Measurements from ENCODE around the gene PCDHA6. TPM values are rescaled to one million over a fixed set of nuclear protein-coding genes. Genes with fewer than 3 reads are reported as not detected.
A peak's percentile ranks its signal among the peaks of the same experiment; 100 is the strongest.
"Not testable (repeated sequence)": the region's sequence is repeated elsewhere in the genome, so short reads cannot be mapped to it uniquely, and the experiment has no call there.

The PCDHA6 gene
- total RNA-seq, 2 donors from 2014 or later: 0.09 to 0.21 TPM

DNA sequence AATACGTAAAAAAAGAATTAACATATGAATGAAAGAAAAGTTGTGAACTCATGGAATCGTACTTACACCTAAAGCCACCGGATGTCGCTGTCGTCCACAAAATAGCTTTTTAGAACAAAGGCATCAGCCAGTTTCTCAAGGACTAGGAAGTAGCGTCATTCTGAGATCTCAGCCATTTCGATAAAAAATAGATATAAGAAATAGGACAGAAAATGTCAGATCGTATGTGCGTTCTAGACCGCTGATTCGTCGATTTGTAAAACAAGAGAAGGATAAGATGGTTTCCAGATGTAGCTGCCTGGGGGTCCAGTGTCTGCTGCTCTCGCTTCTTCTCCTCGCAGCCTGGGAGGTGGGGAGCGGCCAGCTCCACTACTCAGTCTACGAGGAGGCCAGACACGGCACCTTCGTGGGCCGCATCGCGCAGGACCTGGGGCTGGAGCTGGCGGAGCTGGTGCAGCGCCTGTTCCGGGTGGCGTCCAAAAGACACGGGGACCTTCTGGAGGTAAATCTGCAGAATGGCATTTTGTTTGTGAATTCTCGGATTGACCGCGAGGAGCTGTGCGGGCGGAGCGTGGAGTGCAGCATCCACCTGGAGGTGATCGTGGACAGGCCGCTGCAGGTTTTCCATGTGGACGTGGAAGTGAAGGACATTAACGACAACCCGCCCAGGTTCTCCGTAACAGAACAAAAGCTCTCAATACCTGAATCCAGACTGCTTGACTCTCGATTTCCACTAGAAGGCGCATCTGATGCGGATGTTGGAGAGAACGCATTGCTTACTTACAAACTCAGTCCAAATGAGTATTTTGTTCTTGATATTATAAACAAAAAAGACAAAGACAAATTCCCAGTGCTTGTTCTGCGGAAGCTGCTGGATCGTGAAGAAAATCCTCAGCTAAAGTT, 28.3 kb downstream of the PCDHA6 start, which contains the start of gene PCDHA10:
Gene PCDHA10, plus strand, starts transcription at position 126 of the 903 bp plus-strand sequence. Its CDS starts 152 bp downstream, at position 278.
- intact Hi-C loops (cut with DNase I): loop anchor here in 1 of 2 donors (10.0 kb wide), 1 partner anchor 189 kb away; no protein-coding TSS in a partner anchor
- no peak for DNase-seq
- ATAC-seq: no peak

DNA sequence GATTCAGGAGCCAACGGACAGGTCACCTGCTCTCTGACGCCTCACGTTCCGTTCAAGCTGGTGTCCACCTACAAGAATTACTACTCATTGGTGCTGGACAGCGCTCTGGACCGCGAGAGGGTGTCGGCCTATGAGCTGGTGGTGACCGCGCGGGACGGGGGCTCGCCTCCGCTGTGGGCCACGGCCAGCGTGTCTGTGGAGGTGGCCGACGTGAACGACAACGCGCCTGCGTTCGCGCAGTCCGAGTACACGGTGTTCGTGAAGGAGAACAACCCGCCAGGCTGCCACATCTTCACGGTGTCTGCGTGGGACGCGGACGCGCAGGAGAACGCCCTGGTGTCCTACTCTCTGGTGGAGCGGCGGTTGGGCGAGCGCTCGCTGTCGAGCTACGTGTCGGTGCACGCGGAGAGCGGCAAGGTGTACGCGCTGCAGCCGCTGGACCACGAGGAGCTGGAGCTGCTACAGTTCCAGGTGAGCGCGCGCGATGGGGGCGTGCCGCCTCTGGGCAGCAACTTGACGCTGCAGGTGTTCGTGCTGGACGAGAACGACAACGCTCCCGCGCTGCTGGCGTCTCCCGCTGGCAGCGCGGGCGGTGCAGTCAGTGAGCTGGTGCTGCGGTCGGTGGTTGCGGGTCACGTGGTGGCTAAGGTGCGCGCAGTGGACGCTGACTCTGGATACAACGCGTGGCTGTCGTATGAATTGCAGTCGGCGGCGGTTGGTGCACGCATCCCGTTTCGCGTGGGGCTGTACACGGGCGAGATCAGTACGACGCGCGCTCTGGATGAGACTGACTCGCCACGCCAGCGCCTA, 29.6 kb downstream of the PCDHA6 start:
- DNase-seq (no peak), ATAC-seq (no peak)
- intact Hi-C loops (cut with DNase I): loop anchor here in 1 of 2 donors (10.0 kb wide), 1 partner anchor 187 kb away; no protein-coding TSS in a partner anchor

DNA sequence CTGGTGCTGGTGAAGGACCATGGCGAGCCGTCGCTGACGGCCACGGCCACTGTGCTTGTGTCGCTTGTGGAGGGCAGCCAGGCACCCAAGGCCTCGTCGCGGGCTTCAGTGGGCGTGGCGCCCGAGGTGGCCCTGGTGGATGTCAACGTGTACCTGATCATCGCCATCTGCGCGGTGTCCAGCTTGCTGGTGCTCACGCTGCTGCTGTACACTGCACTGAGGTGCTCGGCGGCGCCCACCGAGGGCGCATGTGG, 30.2 kb downstream of the PCDHA6 start:
- ATAC-seq: no peak
- intact Hi-C loops (cut with DNase I): loop anchor here in 1 of 2 donors (10.0 kb wide), 1 partner anchor 187 kb away; no protein-coding TSS in a partner anchor

DNA sequence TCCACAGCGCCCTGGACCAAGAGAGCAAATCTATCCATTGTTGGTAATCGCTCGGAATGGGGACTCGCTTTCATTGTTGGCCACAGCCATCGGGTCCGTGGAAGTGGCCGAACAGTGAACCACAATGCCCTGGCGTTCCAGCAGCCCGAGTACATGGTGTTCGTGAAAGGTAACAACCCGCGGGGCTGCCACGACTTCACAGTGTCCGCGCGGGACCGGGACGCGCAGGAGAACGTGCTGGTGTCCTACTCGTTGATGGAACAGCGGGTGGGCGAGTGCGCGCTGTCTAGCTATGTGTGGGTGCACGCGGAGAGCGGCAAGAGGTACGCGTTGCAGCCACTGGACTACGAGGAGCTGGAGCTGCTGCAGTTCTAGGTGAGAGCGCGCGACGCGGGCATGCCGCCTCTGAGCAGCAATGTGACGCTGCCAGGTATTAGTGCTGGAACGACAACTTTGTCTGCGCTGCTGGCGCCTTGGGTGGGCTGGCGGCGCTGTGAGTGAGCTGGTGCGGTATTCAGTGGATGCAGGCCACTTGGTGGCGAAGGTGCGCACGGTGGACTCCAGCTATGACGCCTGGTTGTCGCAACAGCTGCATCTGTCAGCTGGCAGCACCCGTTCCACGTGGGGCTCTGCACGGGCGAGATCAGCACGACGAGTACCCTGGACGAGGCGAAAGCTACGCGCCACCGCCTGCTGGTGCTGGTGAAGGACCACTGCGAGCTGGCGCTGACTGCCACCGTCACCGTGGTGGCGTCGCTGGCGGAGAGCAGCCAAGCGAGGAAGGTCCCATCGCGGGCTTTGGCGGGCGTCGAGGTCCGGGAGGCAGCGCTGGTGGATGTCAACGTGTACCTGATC, 34.9 kb downstream of the PCDHA6 start:
- ATAC-seq: no peak
- intact Hi-C loops (cut with DNase I): no loop called here
- DNase-seq: no peak

More for the DNA sequence above, 30.2 kb downstream of the PCDHA6 start:
- no peak for DNase-seq

DNA sequence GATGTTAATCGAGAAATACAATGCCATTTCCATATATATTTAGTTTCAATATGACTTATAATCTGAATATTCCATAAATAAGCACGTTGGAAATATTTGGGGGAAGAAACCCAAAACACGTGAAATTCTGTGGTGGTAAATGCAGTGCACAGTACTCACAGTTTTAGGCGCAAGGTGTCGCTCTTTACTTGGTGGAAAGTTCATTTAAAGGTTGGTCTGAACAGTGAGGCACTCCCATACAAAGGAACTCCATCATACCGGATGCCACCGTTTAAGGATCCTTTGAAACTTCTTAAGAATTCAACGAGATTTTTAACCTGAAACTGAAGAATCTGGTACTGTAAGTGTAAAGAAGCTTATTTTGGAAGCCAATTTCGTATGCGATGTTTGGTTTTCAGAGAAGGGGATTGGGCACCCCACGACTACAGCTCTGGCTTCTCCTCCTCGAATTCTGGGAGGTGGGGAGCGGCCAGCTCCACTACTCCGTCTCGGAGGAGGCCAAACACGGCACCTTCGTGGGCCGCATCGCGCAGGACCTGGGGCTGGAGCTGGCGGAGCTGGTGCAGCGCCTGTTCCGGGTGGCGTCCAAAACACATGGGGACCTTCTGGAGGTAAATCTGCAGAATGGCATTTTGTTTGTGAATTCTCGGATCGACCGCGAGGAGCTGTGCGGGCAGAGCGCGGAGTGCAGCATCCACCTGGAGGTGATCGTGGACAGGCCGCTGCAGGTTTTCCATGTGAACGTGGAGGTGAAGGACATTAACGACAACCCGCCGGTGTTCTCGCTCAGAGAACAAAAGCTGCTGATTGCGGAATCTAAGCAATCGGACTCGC, 41.2 kb downstream of the PCDHA6 start, which contains the start of gene PCDHA11:
Gene PCDHA11, plus strand, starts transcription at position 237 of the 834 bp plus-strand sequence. Its CDS starts 147 bp downstream, at position 384.
- peak in 1 of 2 donors; percentile 53 for ATAC-seq
- intact Hi-C loops (cut with DNase I): no loop called here
- no peak for DNase-seq

DNA sequence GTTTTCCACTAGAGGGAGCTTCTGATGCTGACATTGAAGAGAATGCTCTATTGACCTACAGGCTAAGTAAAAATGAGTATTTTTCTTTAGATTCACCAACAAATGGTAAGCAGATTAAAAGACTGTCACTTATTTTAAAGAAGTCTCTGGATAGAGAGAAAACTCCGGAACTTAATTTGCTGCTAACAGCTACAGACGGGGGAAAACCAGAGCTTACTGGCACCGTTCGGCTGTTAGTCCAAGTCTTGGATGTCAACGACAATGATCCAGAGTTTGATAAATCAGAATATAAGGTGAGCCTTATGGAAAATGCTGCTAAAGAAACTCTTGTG, 41.8 kb downstream of the PCDHA6 start:
- no peak for ATAC-seq
- no peak for DNase-seq
- intact Hi-C loops (cut with DNase I): no loop called here

DNA sequence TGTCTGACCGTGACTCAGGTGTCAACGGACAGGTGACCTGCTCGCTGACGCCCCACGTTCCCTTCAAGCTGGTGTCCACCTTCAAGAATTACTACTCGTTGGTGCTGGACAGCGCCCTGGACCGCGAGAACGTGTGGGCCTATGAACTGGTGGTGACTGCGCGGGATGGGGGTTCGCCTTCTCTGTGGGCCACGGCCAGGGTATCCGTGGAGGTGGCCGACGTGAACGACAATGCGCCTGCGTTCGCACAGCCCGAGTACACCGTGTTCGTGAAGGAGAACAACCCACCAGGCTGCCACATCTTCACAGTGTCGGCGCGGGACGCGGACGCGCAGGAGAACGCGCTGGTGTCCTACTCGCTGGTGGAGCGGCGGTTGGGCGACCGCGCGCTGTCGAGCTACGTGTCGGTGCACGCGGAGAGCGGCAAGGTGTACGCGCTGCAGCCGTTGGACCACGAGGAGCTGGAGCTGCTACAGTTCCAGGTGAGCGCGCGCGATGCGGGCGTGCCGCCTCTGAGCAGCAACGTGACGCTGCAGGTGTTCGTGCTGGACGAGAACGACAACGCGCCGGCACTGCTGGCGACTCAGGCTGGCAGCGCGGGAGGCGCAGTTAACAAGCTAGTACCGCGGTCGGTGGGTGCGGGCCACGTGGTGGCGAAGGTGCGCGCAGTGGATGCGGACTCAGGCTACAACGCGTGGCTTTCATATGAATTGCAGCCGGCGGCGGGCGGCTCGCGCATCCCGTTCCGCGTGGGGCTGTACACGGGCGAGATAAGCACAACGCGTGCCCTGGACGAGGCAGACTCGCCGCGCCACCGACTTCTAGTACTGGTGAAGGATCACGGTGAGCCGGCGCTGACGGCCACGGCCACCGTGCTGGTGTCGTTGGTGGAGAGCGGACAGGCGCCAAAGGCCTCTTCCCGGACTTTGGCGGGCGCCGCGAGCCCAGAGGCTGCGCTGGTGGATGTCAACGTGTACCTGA, 42.8 kb downstream of the PCDHA6 start:
- DNase-seq (no peak), ATAC-seq (no peak)
- intact Hi-C loops (cut with DNase I): no loop called here

DNA sequence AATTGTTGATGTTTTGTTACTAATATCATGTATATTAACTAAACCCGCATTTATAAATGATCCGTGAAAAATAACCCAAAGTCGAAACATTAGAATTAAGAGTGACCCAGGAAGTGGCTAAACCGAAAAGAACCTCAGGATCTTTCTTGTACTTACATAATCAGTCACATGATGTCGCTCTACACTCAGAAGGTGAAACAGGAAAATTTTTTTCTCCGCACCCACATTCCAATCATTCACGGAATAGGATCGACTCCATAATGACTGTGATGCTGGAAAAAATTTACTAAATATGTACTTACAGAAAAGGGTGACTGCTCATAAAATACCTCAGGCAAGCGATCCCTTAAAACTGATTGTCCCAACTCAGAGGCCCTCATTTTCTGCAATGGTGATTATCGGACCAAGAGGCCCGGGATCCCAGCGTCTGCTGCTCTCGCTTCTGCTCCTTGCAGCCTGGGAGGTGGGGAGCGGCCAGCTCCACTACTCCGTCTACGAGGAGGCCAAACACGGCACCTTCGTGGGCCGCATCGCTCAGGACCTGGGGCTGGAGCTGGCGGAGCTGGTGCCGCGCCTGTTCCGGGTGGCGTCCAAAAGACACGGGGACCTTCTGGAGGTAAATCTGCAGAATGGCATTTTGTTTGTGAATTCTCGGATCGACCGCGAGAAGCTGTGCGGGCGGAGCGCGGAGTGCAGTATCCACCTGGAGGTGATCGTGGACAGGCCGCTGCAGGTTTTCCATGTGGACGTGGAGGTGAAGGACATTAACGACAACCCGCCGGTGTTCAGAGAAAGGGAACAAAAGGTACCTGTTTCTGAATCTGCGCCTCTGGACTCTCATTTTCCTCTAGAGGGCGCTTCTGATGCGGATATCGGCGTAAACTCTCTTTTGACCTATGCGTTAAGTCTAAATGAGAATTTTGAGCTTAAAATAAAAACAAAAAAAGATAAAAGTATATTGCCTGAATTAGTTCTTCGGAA, 47.6 kb downstream of the PCDHA6 start, which contains the start of gene PCDHA12:
Gene PCDHA12, plus strand, starts transcription at position 224 of the 981 bp plus-strand sequence. Its CDS starts 165 bp downstream, at position 389.
- no peak for ATAC-seq
- DNase-seq: no peak
- intact Hi-C loops (cut with DNase I): no loop called here

DNA sequence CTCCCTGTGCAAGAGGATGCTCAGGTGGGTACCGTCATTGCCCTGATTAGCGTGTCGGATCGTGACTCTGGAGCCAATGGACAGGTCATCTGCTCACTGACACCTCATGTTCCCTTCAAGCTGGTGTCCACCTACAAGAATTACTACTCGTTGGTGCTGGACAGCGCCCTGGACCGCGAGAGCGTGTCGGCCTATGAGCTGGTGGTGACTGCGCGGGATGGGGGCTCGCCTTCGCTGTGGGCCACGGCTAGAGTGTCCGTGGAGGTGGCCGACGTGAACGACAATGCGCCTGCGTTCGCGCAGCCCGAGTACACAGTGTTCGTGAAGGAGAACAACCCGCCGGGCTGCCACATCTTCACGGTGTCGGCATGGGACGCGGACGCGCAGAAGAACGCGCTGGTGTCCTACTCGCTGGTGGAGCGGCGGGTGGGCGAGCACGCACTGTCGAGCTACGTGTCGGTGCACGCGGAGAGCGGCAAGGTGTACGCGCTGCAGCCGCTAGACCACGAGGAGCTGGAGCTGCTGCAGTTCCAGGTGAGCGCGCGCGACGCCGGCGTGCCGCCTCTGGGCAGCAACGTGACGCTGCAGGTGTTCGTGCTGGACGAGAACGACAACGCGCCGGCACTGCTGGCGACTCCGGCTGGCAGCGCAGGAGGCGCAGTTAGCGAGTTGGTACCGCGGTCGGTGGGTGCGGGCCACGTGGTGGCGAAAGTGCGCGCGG, 48.9 kb downstream of the PCDHA6 start:
- ATAC-seq; intact Hi-C loops (cut with DNase I); DNase-seq: not testable (repeated sequence)

DNA sequence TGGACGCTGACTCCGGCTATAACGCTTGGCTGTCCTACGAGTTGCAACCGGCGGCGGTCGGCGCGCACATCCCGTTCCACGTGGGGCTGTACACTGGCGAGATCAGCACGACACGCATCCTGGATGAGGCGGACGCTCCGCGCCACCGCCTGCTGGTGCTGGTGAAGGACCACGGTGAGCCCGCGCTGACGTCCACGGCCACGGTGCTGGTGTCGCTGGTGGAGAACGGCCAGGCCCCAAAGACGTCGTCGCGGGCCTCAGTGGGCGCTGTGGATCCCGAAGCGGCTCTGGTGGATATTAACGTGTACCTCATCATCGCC, 49.5 kb downstream of the PCDHA6 start:
- ATAC-seq (no peak), DNase-seq (no peak)
- intact Hi-C loops (cut with DNase I): no loop called here

Other genes with a start within 250 kb of the PCDHA6 start
- gene CD14, start 194.8 kb upstream of the PCDHA6 start, total RNA-seq: 100 to 1,000 TPM in 1 of 2 donors, 10 to 100 TPM in 1; 73.9 to 107 TPM
- 1 to 10 TPM; 3.9 to 6.4 TPM for gene TMCO6, start 188.5 kb upstream of the PCDHA6 start, total RNA-seq
- 100 to 1,000 TPM in 1 of 2 donors, 10 to 100 TPM in 1; 98.2 to 108 TPM for gene NDUFA2, start 180.3 kb upstream of the PCDHA6 start, total RNA-seq
- gene IK, start 180.1 kb upstream of the PCDHA6 start, total RNA-seq: 10 to 100 TPM; 59.6 to 62.8 TPM
- gene WDR55, start 163.1 kb upstream of the PCDHA6 start, total RNA-seq: 10 to 100 TPM; 11.0 to 15.4 TPM
- under 1 TPM; 0.35 to 0.44 TPM for gene DND1, start 154.4 kb upstream of the PCDHA6 start, total RNA-seq
- gene HARS1, start 136.6 kb upstream of the PCDHA6 start, total RNA-seq: 10 to 100 TPM; 35.3 to 46.5 TPM
- 10 to 100 TPM; 19.2 TPM for gene HARS2, start 136.5 kb upstream of the PCDHA6 start, total RNA-seq
- gene ZMAT2, start 127.5 kb upstream of the PCDHA6 start, total RNA-seq: 10 to 100 TPM; 34.0 to 36.8 TPM
- gene PCDHA1, start 41.8 kb upstream of the PCDHA6 start, total RNA-seq: not detected
- not detected for gene PCDHA2, start 33.1 kb upstream of the PCDHA6 start, total RNA-seq
- under 1 TPM; 0.06 to 0.44 TPM for gene PCDHA3, start 26.9 kb upstream of the PCDHA6 start, total RNA-seq
- gene PCDHA4, start 20.9 kb upstream of the PCDHA6 start, total RNA-seq: under 1 TPM; 0.16 to 0.24 TPM
- gene PCDHA5, start 6.3 kb upstream of the PCDHA6 start, total RNA-seq: under 1 TPM in 1 of 2 donors, not detected in 1; 0.08 TPM
- not detected for gene PCDHA7, start 6.3 kb downstream of the PCDHA6 start, total RNA-seq
- gene PCDHA8, start 13.2 kb downstream of the PCDHA6 start, total RNA-seq: under 1 TPM; 0.06 to 0.10 TPM
- under 1 TPM; 0.03 to 0.05 TPM for gene PCDHA9, start 20.4 kb downstream of the PCDHA6 start, total RNA-seq
- gene PCDHA10, start 27.9 kb downstream of the PCDHA6 start, total RNA-seq: under 1 TPM; 0.44 to 0.55 TPM
- gene PCDHA11, start 41.0 kb downstream of the PCDHA6 start, total RNA-seq: under 1 TPM; 0.09 to 0.29 TPM
- gene PCDHA12, start 47.3 kb downstream of the PCDHA6 start, total RNA-seq: under 1 TPM; 0.15 to 0.34 TPM
- gene PCDHA13, start 54.2 kb downstream of the PCDHA6 start, total RNA-seq: under 1 TPM; 0.27 to 0.31 TPM
- 1 to 10 TPM in 1 of 2 donors, under 1 TPM in 1; 0.65 to 1.0 TPM for gene PCDHAC1, start 98.3 kb downstream of the PCDHA6 start, total RNA-seq
- 1 to 10 TPM; 1.7 to 2.9 TPM for gene PCDHAC2, start 138.5 kb downstream of the PCDHA6 start, total RNA-seq
- not detected for gene PCDHB1, start 223.4 kb downstream of the PCDHA6 start, total RNA-seq

All from left cardiac atrium (tissue), 4 donors.